ENCODE results near the gene C11orf86. TPM values are rescaled to one million over a fixed set of nuclear protein-coding genes. Genes with fewer than 3 reads are reported as not detected.

Gene C11orf86
- total RNA-seq, 2 donors from 2014 or later = not detected

DNA sequence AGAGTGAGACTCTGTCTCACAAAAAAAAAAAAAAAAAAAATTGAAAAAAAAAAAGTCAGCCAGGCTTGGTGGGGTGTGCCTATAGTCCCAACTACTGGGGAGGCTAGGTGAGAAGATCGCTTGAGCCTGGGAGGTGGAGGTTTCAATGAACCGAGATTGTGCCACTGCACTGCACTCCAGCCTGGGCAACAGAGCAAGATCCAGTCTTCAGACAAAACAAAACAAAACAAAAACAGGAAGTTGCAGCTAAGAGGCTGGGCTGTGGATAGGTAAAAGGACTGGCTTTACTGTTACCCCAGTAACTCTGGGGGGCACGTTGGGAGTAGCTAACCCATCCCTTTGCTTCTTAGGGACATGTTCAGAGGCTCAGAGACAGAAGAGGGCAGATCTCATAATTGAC lies 10.6 kb upstream of the C11orf86 start:
- H3K27me3 ChIP-seq (ENCODE audit: control insufficient read depth, insufficient read depth, low read length, poor library complexity, severe bottlenecking) = peaks cover 2% of the 10 kb centered on the region
- DNase-seq = no peak
- no peak overlapping the region for H3K27ac Mint-ChIP-seq
- H3K4me3 Mint-ChIP-seq = no peak overlapping the region
- no peaks in the 10 kb centered on the region for H3K9me3 Mint-ChIP-seq
- TF ChIP-seq, protein P1, sequence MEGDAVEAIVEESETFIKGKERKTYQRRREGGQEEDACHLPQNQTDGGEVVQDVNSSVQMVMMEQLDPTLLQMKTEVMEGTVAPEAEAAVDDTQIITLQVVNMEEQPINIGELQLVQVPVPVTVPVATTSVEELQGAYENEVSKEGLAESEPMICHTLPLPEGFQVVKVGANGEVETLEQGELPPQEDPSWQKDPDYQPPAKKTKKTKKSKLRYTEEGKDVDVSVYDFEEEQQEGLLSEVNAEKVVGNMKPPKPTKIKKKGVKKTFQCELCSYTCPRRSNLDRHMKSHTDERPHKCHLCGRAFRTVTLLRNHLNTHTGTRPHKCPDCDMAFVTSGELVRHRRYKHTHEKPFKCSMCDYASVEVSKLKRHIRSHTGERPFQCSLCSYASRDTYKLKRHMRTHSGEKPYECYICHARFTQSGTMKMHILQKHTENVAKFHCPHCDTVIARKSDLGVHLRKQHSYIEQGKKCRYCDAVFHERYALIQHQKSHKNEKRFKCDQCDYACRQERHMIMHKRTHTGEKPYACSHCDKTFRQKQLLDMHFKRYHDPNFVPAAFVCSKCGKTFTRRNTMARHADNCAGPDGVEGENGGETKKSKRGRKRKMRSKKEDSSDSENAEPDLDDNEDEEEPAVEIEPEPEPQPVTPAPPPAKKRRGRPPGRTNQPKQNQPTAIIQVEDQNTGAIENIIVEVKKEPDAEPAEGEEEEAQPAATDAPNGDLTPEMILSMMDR (conservative IDR thresholded peaks at IDR 0.05) = no peak
- H3K27ac ChIP-seq (ENCODE audit: low read depth, low read length) = no peak overlapping the region
- 87 to 91% methylated on average over 1 to 3 of the region's 3 CpGs for WGBS, 2 experiments (ENCODE audit: insufficient coverage in 1 of 2, insufficient read length in 1 of 2)
- no peak overlapping the region for H3K9ac ChIP-seq (ENCODE audit: extremely low read depth, low read length, poor library complexity, severe bottlenecking)
- peaks cover 11% of the 10 kb centered on the region for H3K27me3 Mint-ChIP-seq (ENCODE audit: insufficient read depth)
- H3K4me1 ChIP-seq (ENCODE audit: control insufficient read depth, insufficient read depth, low read length) = no peaks in the 10 kb centered on the region
- H3K4me1 Mint-ChIP-seq = no peaks in the 10 kb centered on the region
- no peak overlapping the region for H3K4me3 ChIP-seq (ENCODE audit: low read length)
- H3K36me3 Mint-ChIP-seq (ENCODE audit: low read depth) = no peaks in the 10 kb centered on the region
- H3K36me3 ChIP-seq (ENCODE audit: control insufficient read depth, insufficient read depth, low read length) = no peaks in the 10 kb centered on the region
- H3K9me3 ChIP-seq (ENCODE audit: control insufficient read depth, low read length) = no peaks in the 10 kb centered on the region

DNA sequence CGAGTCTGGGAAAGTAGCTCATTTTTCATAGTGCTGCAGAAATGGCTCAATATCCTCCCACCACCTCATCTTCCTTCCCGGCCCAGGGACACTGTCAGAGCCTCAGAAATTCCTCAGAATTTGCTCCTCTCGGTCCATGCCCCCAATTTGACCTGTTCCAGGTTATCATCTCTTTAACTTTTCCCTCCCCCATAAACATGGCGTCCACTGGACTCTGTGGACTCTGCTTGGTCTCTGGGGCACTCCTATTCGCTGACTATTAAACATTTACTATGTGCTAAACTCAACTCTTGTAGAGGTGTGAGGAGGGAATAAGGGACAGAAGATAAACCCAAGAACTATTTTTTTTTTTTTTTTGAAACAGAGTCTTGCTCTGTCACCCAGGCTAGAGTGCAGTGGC lies 8.8 kb upstream of the C11orf86 start:
- Mint-ChIP-seq H3K4me3 (no peak overlapping the region), H3K9me3 (no peaks in the 10 kb centered on the region), H3K4me1 (peaks cover 2% of the 10 kb centered on the region), H3K36me3 (ENCODE audit: low read depth) (no peaks in the 10 kb centered on the region), H3K27ac (no peak overlapping the region), H3K27me3 (ENCODE audit: insufficient read depth) (peaks cover 4% of the 10 kb centered on the region)
- Histone ChIP-seq H3K27me3 (ENCODE audit: control insufficient read depth, insufficient read depth, low read length, poor library complexity, severe bottlenecking) (no peaks in the 10 kb centered on the region), H3K36me3 (ENCODE audit: control insufficient read depth, insufficient read depth, low read length) (no peaks in the 10 kb centered on the region), H3K4me3 (ENCODE audit: low read length) (no peak overlapping the region), H3K9me3 (ENCODE audit: control insufficient read depth, low read length) (peaks cover 9% of the 10 kb centered on the region), H3K9ac (ENCODE audit: extremely low read depth, low read length, poor library complexity, severe bottlenecking) (no peak overlapping the region), H3K4me1 (ENCODE audit: control insufficient read depth, insufficient read depth, low read length) (no peaks in the 10 kb centered on the region), H3K27ac (ENCODE audit: low read depth, low read length) (no peak overlapping the region)
- no peak for DNase-seq
- TF ChIP-seq, protein P1 (conservative IDR thresholded peaks at IDR 0.05) = no peak
- WGBS, 2 experiments (ENCODE audit: insufficient coverage in 1 of 2, insufficient read length in 1 of 2) = 90 to 93% methylated on average over 2 to 4 of the region's 5 CpGs

DNA sequence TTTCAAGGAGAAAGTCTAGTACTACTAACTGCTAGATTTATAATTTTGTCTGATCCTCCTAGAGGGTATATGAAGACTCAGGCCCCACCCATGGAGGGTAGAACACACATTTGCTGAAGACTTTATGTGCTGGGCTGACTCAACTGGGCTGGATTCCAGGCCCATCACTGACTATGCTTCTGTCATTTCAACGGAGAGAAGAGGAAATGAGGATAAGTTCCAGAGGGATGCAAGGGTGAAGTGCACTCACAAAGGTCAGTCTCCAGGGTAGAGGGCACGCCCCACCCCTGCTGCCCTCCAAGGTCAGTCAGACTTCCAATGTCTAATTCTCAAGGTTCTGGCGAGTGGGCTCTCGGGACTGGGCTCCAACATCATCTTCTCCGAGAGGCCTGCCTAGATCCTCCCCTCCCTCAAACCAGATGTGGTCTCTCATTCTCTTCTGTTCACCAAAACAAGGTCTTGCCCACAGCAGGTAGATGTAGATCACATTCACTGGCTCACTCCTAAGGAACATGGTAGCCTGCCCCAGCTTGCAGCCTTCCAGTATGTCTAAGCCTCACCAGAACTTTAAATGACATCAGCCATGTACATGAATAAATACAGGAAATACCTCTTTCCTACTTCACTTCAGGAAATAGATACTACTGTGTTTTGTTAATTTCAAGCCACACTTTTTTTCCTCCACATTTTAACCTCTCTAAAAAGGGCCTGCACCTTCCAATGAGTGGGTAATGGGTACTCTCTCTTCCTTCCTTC lies 7.3 kb upstream of the C11orf86 start:
- Mint-ChIP-seq H3K36me3 (ENCODE audit: low read depth) (no peaks in the 10 kb centered on the region), H3K27me3 (ENCODE audit: insufficient read depth) (peaks cover 4% of the 10 kb centered on the region), H3K9me3 (no peaks in the 10 kb centered on the region), H3K27ac (no peak overlapping the region), H3K4me1 (peaks cover 2% of the 10 kb centered on the region), H3K4me3 (no peak overlapping the region)
- H3K9me3 ChIP-seq (ENCODE audit: control insufficient read depth, low read length) = peaks cover 9% of the 10 kb centered on the region
- TF ChIP-seq, protein P1 (conservative IDR thresholded peaks at IDR 0.05) = no peak
- H3K36me3 ChIP-seq (ENCODE audit: control insufficient read depth, insufficient read depth, low read length) = no peaks in the 10 kb centered on the region
- no peak overlapping the region for H3K9ac ChIP-seq (ENCODE audit: extremely low read depth, low read length, poor library complexity, severe bottlenecking)
- no peaks in the 10 kb centered on the region for H3K27me3 ChIP-seq (ENCODE audit: control insufficient read depth, insufficient read depth, low read length, poor library complexity, severe bottlenecking)
- no peak overlapping the region for H3K4me3 ChIP-seq (ENCODE audit: low read length)
- H3K27ac ChIP-seq (ENCODE audit: low read depth, low read length) = no peak overlapping the region
- 87 to 100% methylated on average over 2 to 5 of the region's 5 CpGs for WGBS, 2 experiments (ENCODE audit: insufficient coverage in 1 of 2, insufficient read length in 1 of 2)
- DNase-seq = no peak
- no peaks in the 10 kb centered on the region for H3K4me1 ChIP-seq (ENCODE audit: control insufficient read depth, insufficient read depth, low read length)
